Urinary bladder (tissue), 4 donors: ENCODE data around the gene KRTAP9-6. TPM values are rescaled to one million over a fixed set of nuclear protein-coding genes. Genes with fewer than 3 reads are reported as not detected.
"Not testable (repeated sequence)": the region's sequence is repeated elsewhere in the genome, so short reads cannot be mapped to it uniquely, and the experiment has no call there.

ENCODE experiments used
- DNase-seq: peaks from one replicate; pipeline ENCODE4 v3.0.0-alpha.2; 2015; ENCODE audit errors: extremely low spot score
- H3K27ac ChIP-seq: one replicate; pipeline ENCODE4 v1.5.1; 2013; ENCODE audit warnings: low read depth, mild to moderate bottlenecking, moderate library complexity
- H3K36me3 ChIP-seq: one replicate; pipeline ENCODE4 v1.6.1; 2013; ENCODE audit warnings: mild to moderate bottlenecking, moderate library complexity; ENCODE audit not compliant: insufficient read depth
- H3K4me1 ChIP-seq: one replicate; pipeline ENCODE4 v1.6.1; 2013; ENCODE audit warnings: mild to moderate bottlenecking, moderate library complexity; ENCODE audit not compliant: insufficient read depth
- H3K4me3 ChIP-seq: one replicate; pipeline ENCODE4 v1.5.1; 2013; ENCODE audit warnings: low read depth, low read length
- WGBS: extraction: QIAGEN DNeasy Blood & Tissue Kit; methylation state at CpG from one replicate; pipeline ENCODE4 v1.1.7; 2013; 5-methylcytosine and 5-hydroxymethylcytosine counted together
- polyA plus RNA-seq: library from polyadenylated mRNA; stranded (reverse); fragments of 200-250 nt; gene quantifications from one replicate; pipeline ENCODE4 v1.2.3, GENCODE V29; 2013
- total RNA-seq: library from RNA; depleted of rRNA; stranded (reverse); fragments of >200 nt; gene quantifications from one replicate; pipeline ENCODE4 v1.2.3, GENCODE V29; 2014
- donor health status: healthy with polysubstance abuse.
- donor health status: healthy.

Gene KRTAP9-6
- total RNA-seq (not detected), polyA plus RNA-seq (not detected)

- Histone ChIP-seq H3K27ac (no peak within 1 kb of the TSS), H3K36me3 (no peaks in the 10 kb centered on the region), H3K4me1 (no peaks in the 10 kb centered on the region), H3K4me3 (no peak within 1 kb of the TSS)
- WGBS, result 38% methylated on average over 2 of the region's 2 CpGs
- no peak for DNase-seq
These were observed at the start of gene KRTAP9-6 for GRCh38 chr17:41265078-41265477. KRTAP9-6 (plus strand) TSS chr17:41265378; CDS start chr17:41265378, 0 bp downstream.

GRCh38 chr17:41215681-41216080 is 49.5 kb upstream of the KRTAP9-6 start:
- WGBS, result 69% methylated on average over 1 of the region's 1 CpG
- Histone ChIP-seq H3K36me3 (no peaks in the 10 kb centered on the region), H3K4me1 (no peaks in the 10 kb centered on the region), H3K4me3 (no peak overlapping the region), H3K27ac (no peak overlapping the region)
- DNase-seq, result no peak

- WGBS, result 48% methylated on average over 2 of the region's 2 CpGs
- Histone ChIP-seq H3K4me3 (no peak overlapping the region), H3K36me3 (no peaks in the 10 kb centered on the region), H3K27ac (no peak overlapping the region), H3K4me1 (no peaks in the 10 kb centered on the region)
- DNase-seq, result no peak
These were observed 41.4 kb upstream of the KRTAP9-6 start for GRCh38 chr17:41223821-41224220.

- no peak for DNase-seq
- no peaks in the 10 kb centered on the region for H3K4me1 ChIP-seq
- H3K27ac ChIP-seq, result no peak overlapping the region
- no peak overlapping the region for H3K4me3 ChIP-seq
- 91% methylated on average over 6 of the region's 6 CpGs for whole genome bisulfite sequencing
- H3K36me3 ChIP-seq, result no peaks in the 10 kb centered on the region
These were observed 39.1 kb upstream of the KRTAP9-6 start for GRCh38 chr17:41226051-41226450.

- WGBS, result 81% methylated on average over 3 of the region's 4 CpGs
- H3K4me1 ChIP-seq, H3K4me3 ChIP-seq, H3K36me3 ChIP-seq, H3K27ac ChIP-seq, DNase-seq: not testable (repeated sequence)
These were observed 38.5 kb upstream of the KRTAP9-6 start, which contains the start of gene KRTAP9-2 for GRCh38 chr17:41226598-41227095. KRTAP9-2 (plus strand) TSS chr17:41226648; CDS start chr17:41226655, 7 bp downstream.

GRCh38 chr17:41230094-41230493 is 35.1 kb upstream of the KRTAP9-6 start:
- H3K4me3 ChIP-seq, result no peak overlapping the region
- no peaks in the 10 kb centered on the region for H3K36me3 ChIP-seq
- no peaks in the 10 kb centered on the region for H3K4me1 ChIP-seq
- no peak overlapping the region for H3K27ac ChIP-seq
- DNase-seq, result no peak

- Histone ChIP-seq H3K36me3 (no peaks in the 10 kb centered on the region), H3K4me3 (no peak overlapping the region), H3K27ac (no peak overlapping the region), H3K4me1 (no peaks in the 10 kb centered on the region)
- 86% methylated on average over 6 of the region's 6 CpGs for WGBS
- no peak for DNase-seq
These were observed 33.4 kb upstream of the KRTAP9-6 start for GRCh38 chr17:41231731-41232130.

GRCh38 chr17:41232399-41233105 is 32.6 kb upstream of the KRTAP9-6 start, which contains the start of gene KRTAP9-3:
KRTAP9-3 (plus strand) TSS chr17:41232449; CDS start chr17:41232502, 53 bp downstream.
- H3K27ac ChIP-seq, DNase-seq, H3K4me1 ChIP-seq, H3K36me3 ChIP-seq, H3K4me3 ChIP-seq: not testable (repeated sequence)
- 87% methylated on average over 1 of the region's 1 CpG for WGBS

GRCh38 chr17:41237116-41237515 is 28.1 kb upstream of the KRTAP9-6 start:
- not testable (repeated sequence) for H3K4me3 ChIP-seq, H3K27ac ChIP-seq, H3K4me1 ChIP-seq, H3K36me3 ChIP-seq, DNase-seq
- WGBS, result 67% methylated on average over 4 of the region's 4 CpGs

- H3K4me1 ChIP-seq, H3K27ac ChIP-seq, H3K4me3 ChIP-seq, H3K36me3 ChIP-seq, DNase-seq: not testable (repeated sequence)
- 46% methylated on average over 3 of the region's 3 CpGs for WGBS
These were observed 27.2 kb upstream of the KRTAP9-6 start, which contains the start of gene KRTAP9-8 for GRCh38 chr17:41237949-41238437. KRTAP9-8 (plus strand) TSS chr17:41237999; CDS start chr17:41238052, 53 bp downstream.

- DNase-seq, H3K4me1 ChIP-seq, H3K4me3 ChIP-seq, H3K36me3 ChIP-seq, H3K27ac ChIP-seq: not testable (repeated sequence)
- WGBS, result 67% methylated on average over 2 of the region's 2 CpGs
These were observed 18.0 kb upstream of the KRTAP9-6 start for GRCh38 chr17:41246995-41247787.

GRCh38 chr17:41249637-41250240 is 15.4 kb upstream of the KRTAP9-6 start, which contains the start of gene KRTAP9-4:
KRTAP9-4 (plus strand) TSS chr17:41249687; CDS start chr17:41249721, 34 bp downstream.
- not testable (repeated sequence) for H3K4me1 ChIP-seq, DNase-seq, H3K27ac ChIP-seq, H3K4me3 ChIP-seq, H3K36me3 ChIP-seq
- WGBS, result 69% methylated on average over 2 of the region's 2 CpGs

GRCh38 chr17:41251261-41251660 is 13.9 kb upstream of the KRTAP9-6 start:
- DNase-seq, result no peak
- 95% methylated on average over 1 of the region's 1 CpG for WGBS
- no peak overlapping the region for H3K4me3 ChIP-seq
- no peak overlapping the region for H3K27ac ChIP-seq
- H3K36me3 ChIP-seq, result no peaks in the 10 kb centered on the region
- H3K4me1 ChIP-seq, result no peaks in the 10 kb centered on the region
